GM10266 (cell line): Measurements from ENCODE around the gene AK5.

Source experiments
- DNase-seq: peaks from one replicate; pipeline ENCODE4 v3.0.0; 2012; ENCODE audit errors: extremely low spot score
- CTCF ChIP-seq: IDR thresholded peaks from 2 replicates; pipeline ENCODE4 v1.5.1; 2012; ENCODE audit warnings: mild to moderate bottlenecking, low read depth; ENCODE audit not compliant: control insufficient read depth, insufficient read depth; ENCODE audit errors: missing control alignments

AK5 gene

GRCh38 chr1:77545970-77546369 lies 264.2 kb downstream of the AK5 start:
- no peak for TF ChIP-seq CTCF

GRCh38 chr1:77546890-77547289 lies 265.1 kb downstream of the AK5 start:
- no peak for TF ChIP-seq CTCF
- no peak for DNase-seq

More at GRCh38 chr1:77545970-77546369, 264.2 kb downstream of the AK5 start:
- no peak for DNase-seq

- TF ChIP-seq CTCF, result no peak
- no peak for DNase-seq
These were observed 266.5 kb downstream of the AK5 start for GRCh38 chr1:77548285-77548684.

- no peak for TF ChIP-seq CTCF
- DNase-seq, result no peak
These were observed 268.3 kb downstream of the AK5 start for GRCh38 chr1:77550135-77550534.

- no peak for TF ChIP-seq CTCF
- DNase-seq, result no peak
These were observed 270.8 kb downstream of the AK5 start for GRCh38 chr1:77552626-77553025.

GRCh38 chr1:77553568-77554291 lies 271.9 kb downstream of the AK5 start:
- DNase-seq, result no peak
- TF ChIP-seq CTCF, result no peak

- TF ChIP-seq CTCF, result no peak
These were observed 274.2 kb downstream of the AK5 start for GRCh38 chr1:77556045-77556444.

More at GRCh38 chr1:77556045-77556444, 274.2 kb downstream of the AK5 start:
- DNase-seq, result no peak
